SK-N-SH treated with all-trans-retinoic acid at 6 μM for 48 hours (cell line): Measurements from ENCODE around the gene NPTXR.

Experiments used
- ATAC-seq: fragments of 200-7000 bp; cut with Tn5 transposase; 3 replicates; pipeline ENCODE4 v1.9.1; 2020; ENCODE audit warnings: mild to moderate bottlenecking, moderate library complexity
- ARNTL ChIP-seq: fragments of 450-650 bp; formaldehyde crosslinking; IDR thresholded peaks from 2 replicates; pipeline ENCODE4 v1.5.0; 2020; ENCODE audit warnings: low read depth, mild to moderate bottlenecking, moderate library complexity, borderline replicate concordance
- BACH2 ChIP-seq: fragments of 250-450 bp; sonication (Bioruptor Pico); IDR thresholded peaks from 2 replicates; pipeline ENCODE4 v1.9.0; 2021; ENCODE audit warnings: mild to moderate bottlenecking, borderline replicate concordance
- CSDC2 ChIP-seq: fragments of 250-450 bp; sonication (Bioruptor Pico); IDR thresholded peaks from 2 replicates; pipeline ENCODE4 v1.5.0; 2020; ENCODE audit warnings: mild to moderate bottlenecking, moderate library complexity
- GLIS3 ChIP-seq: fragments of 250-450 bp; sonication (Bioruptor Pico); IDR thresholded peaks from 2 replicates; pipeline ENCODE4 v1.5.0; 2020; ENCODE audit warnings: mild to moderate bottlenecking, moderate library complexity
- ISL1 ChIP-seq: fragments of 250-450 bp; sonication (Bioruptor Pico); IDR thresholded peaks from 2 replicates; pipeline ENCODE4 v2.1.2; 2022; ENCODE audit warnings: mild to moderate bottlenecking, moderate library complexity
- OSR1 ChIP-seq: fragments of 250-450 bp; sonication (Bioruptor Pico); IDR thresholded peaks from 2 replicates; pipeline ENCODE4 v1.8.0; 2022; ENCODE audit warnings: moderate library complexity, mild to moderate bottlenecking, inconsistent platforms
- PPARA ChIP-seq: fragments of 250-450 bp; sonication (Bioruptor Pico); IDR thresholded peaks from 2 replicates; pipeline ENCODE4 v1.5.0; 2020; ENCODE audit warnings: mild to moderate bottlenecking, borderline replicate concordance
- RARB ChIP-seq: fragments of 250-450 bp; sonication (Bioruptor Pico); IDR thresholded peaks from 2 replicates; pipeline ENCODE4 v1.8.0; 2021; ENCODE audit warnings: mild to moderate bottlenecking, moderate library complexity
- TCF4 ChIP-seq: fragments of 250-450 bp; sonication (Bioruptor Pico); IDR thresholded peaks from 2 replicates; pipeline ENCODE4 v1.8.0; 2021; ENCODE audit warnings: mild to moderate bottlenecking, moderate library complexity, borderline replicate concordance
- TOX ChIP-seq: fragments of 250-450 bp; sonication (Bioruptor Pico); IDR thresholded peaks from 2 replicates; pipeline ENCODE4 v1.8.0; 2021; ENCODE audit warnings: mild to moderate bottlenecking, moderate library complexity, borderline replicate concordance
- ZC3H10 ChIP-seq: fragments of 250-450 bp; sonication (Bioruptor Pico); IDR thresholded peaks from 2 replicates; pipeline ENCODE4 v1.5.1; 2021; ENCODE audit warnings: mild to moderate bottlenecking, moderate library complexity
- ZFP3 ChIP-seq: fragments of 250-450 bp; sonication (Bioruptor Pico); IDR thresholded peaks from 2 replicates; pipeline ENCODE4 v1.5.0; 2020; ENCODE audit warnings: mild to moderate bottlenecking, moderate library complexity
- ZFP30 ChIP-seq: fragments of 450-650 bp; formaldehyde crosslinking; IDR thresholded peaks from 2 replicates; pipeline ENCODE4 v1.5.0; 2022; ENCODE audit warnings: mild to moderate bottlenecking, moderate library complexity
- ZNF70 ChIP-seq: fragments of 450-650 bp; formaldehyde crosslinking; IDR thresholded peaks from 2 replicates; pipeline ENCODE4 v1.5.0; 2020; ENCODE audit warnings: mild to moderate bottlenecking, moderate library complexity
- ZNF8 ChIP-seq: fragments of 450-650 bp; formaldehyde crosslinking; IDR thresholded peaks from 2 replicates; pipeline ENCODE4 v1.5.0; 2020; ENCODE audit warnings: mild to moderate bottlenecking, moderate library complexity
- TF ChIP-seq, protein P1 (sequence below): fragments of 250-450 bp; sonication (Bioruptor Pico); IDR thresholded peaks from 2 replicates; pipeline ENCODE4 v1.5.1; 2020; ENCODE audit warnings: low read depth, mild to moderate bottlenecking, moderate library complexity
- TF ChIP-seq, protein P2 (sequence below): fragments of 250-450 bp; sonication (Bioruptor Pico); IDR thresholded peaks from 2 replicates; pipeline ENCODE4 v1.8.0; 2020; ENCODE audit warnings: mild to moderate bottlenecking, moderate library complexity, borderline replicate concordance
- TF ChIP-seq, protein P3 (sequence below): fragments of 250-450 bp; sonication (Bioruptor Pico); IDR thresholded peaks from 2 replicates; pipeline ENCODE4 v1.8.0; 2021; ENCODE audit warnings: low read depth, mild to moderate bottlenecking, moderate library complexity, borderline replicate concordance
- TF ChIP-seq, protein P4 (sequence below): fragments of 250-450 bp; sonication (Bioruptor Pico); IDR thresholded peaks from 2 replicates; pipeline ENCODE4 v1.5.0; 2020; ENCODE audit warnings: mild to moderate bottlenecking, moderate library complexity
- TF ChIP-seq, protein P5 (sequence below): fragments of 250-450 bp; sonication (Bioruptor Pico); IDR thresholded peaks from 2 replicates; pipeline ENCODE4 v1.5.1; 2021; ENCODE audit warnings: mild to moderate bottlenecking, moderate library complexity

Gene NPTXR

DNA sequence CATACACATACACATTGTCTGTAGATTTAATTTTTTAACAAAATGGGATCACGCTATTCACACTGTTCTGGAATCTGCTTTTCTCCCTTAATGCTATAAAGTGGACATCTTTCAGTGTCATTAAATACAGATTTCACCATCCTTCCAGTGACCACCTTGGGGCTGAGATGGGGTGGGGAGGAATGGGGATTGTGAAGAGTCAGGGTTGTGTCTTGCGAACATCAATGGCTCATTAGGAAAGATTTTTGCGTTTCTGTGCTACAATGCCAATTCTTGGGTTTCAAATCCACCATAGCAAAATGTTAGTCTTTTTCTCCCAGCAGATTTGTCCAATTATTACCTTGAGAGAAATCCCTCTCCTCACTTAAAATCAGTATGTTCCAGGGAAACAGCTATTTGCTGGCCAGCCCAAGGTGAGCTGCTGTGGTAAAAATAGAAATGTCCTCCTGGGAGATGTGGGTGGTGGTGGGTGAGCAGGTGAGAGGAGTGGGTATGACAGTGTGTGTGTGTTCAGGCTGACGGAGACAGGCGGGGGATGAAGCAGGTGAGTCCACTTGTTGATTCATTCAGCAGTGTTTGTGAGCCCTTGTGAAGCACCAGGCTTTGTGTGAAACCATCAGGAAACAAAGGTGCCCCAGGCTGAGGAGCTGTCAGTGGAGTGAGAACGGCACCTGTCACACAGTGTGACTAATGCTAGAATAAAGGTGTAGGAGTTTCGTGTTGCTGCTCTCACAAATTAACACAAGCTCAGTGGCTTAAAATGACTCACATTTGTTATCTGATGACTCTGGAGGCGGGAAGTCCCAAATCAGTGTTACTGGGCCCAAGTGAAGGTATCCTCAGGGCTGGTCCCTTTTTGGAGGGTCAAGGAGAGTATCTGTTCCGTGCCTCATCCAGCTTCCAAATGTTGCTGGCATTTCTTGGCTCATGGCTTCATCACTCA, 29.9 kb upstream of the NPTXR start:
- no peak for ATAC-seq
- TF ChIP-seq GLIS3 (CRISPR knock-in tag) (no peak), RARB (CRISPR knock-in tag) (no peak), ZFP30 (CRISPR knock-in tag) (no peak), OSR1 (no peak), TCF4 (CRISPR knock-in tag) (no peak), ISL1 (CRISPR knock-in tag) (no peak), ZNF70 (CRISPR knock-in tag) (no peak), TOX (CRISPR knock-in tag) (no peak), PPARA (CRISPR knock-in tag) (no peak), ZNF8 (CRISPR knock-in tag) (no peak), BACH2 (CRISPR knock-in tag) (no peak), ARNTL (CRISPR knock-in tag) (no peak)
- TF ChIP-seq, protein P1, sequence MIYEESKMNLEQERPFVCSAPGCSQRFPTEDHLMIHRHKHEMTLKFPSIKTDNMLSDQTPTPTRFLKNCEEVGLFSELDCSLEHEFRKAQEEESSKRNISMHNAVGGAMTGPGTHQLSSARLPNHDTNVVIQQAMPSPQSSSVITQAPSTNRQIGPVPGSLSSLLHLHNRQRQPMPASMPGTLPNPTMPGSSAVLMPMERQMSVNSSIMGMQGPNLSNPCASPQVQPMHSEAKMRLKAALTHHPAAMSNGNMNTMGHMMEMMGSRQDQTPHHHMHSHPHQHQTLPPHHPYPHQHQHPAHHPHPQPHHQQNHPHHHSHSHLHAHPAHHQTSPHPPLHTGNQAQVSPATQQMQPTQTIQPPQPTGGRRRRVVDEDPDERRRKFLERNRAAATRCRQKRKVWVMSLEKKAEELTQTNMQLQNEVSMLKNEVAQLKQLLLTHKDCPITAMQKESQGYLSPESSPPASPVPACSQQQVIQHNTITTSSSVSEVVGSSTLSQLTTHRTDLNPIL (CRISPR knock-in tag): no peak
- TF ChIP-seq, protein P2, sequence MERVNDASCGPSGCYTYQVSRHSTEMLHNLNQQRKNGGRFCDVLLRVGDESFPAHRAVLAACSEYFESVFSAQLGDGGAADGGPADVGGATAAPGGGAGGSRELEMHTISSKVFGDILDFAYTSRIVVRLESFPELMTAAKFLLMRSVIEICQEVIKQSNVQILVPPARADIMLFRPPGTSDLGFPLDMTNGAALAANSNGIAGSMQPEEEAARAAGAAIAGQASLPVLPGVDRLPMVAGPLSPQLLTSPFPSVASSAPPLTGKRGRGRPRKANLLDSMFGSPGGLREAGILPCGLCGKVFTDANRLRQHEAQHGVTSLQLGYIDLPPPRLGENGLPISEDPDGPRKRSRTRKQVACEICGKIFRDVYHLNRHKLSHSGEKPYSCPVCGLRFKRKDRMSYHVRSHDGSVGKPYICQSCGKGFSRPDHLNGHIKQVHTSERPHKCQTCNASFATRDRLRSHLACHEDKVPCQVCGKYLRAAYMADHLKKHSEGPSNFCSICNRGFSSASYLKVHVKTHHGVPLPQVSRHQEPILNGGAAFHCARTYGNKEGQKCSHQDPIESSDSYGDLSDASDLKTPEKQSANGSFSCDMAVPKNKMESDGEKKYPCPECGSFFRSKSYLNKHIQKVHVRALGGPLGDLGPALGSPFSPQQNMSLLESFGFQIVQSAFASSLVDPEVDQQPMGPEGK (CRISPR knock-in tag): no peak
- TF ChIP-seq, protein P3, sequence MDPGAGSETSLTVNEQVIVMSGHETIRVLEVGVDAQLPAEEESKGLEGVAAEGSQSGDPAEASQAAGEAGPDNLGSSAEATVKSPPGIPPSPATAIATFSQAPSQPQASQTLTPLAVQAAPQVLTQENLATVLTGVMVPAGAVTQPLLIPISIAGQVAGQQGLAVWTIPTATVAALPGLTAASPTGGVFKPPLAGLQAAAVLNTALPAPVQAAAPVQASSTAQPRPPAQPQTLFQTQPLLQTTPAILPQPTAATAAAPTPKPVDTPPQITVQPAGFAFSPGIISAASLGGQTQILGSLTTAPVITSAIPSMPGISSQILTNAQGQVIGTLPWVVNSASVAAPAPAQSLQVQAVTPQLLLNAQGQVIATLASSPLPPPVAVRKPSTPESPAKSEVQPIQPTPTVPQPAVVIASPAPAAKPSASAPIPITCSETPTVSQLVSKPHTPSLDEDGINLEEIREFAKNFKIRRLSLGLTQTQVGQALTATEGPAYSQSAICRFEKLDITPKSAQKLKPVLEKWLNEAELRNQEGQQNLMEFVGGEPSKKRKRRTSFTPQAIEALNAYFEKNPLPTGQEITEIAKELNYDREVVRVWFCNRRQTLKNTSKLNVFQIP (CRISPR knock-in tag): no peak
- TF ChIP-seq, protein P4, sequence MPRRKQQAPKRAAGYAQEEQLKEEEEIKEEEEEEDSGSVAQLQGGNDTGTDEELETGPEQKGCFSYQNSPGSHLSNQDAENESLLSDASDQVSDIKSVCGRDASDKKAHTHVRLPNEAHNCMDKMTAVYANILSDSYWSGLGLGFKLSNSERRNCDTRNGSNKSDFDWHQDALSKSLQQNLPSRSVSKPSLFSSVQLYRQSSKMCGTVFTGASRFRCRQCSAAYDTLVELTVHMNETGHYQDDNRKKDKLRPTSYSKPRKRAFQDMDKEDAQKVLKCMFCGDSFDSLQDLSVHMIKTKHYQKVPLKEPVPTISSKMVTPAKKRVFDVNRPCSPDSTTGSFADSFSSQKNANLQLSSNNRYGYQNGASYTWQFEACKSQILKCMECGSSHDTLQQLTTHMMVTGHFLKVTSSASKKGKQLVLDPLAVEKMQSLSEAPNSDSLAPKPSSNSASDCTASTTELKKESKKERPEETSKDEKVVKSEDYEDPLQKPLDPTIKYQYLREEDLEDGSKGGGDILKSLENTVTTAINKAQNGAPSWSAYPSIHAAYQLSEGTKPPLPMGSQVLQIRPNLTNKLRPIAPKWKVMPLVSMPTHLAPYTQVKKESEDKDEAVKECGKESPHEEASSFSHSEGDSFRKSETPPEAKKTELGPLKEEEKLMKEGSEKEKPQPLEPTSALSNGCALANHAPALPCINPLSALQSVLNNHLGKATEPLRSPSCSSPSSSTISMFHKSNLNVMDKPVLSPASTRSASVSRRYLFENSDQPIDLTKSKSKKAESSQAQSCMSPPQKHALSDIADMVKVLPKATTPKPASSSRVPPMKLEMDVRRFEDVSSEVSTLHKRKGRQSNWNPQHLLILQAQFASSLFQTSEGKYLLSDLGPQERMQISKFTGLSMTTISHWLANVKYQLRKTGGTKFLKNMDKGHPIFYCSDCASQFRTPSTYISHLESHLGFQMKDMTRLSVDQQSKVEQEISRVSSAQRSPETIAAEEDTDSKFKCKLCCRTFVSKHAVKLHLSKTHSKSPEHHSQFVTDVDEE (CRISPR knock-in tag): no peak
- TF ChIP-seq, protein P5, sequence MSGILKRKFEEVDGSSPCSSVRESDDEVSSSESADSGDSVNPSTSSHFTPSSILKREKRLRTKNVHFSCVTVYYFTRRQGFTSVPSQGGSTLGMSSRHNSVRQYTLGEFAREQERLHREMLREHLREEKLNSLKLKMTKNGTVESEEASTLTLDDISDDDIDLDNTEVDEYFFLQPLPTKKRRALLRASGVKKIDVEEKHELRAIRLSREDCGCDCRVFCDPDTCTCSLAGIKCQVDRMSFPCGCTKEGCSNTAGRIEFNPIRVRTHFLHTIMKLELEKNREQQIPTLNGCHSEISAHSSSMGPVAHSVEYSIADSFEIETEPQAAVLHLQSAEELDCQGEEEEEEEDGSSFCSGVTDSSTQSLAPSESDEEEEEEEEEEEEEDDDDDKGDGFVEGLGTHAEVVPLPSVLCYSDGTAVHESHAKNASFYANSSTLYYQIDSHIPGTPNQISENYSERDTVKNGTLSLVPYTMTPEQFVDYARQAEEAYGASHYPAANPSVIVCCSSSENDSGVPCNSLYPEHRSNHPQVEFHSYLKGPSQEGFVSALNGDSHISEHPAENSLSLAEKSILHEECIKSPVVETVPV: no peak

DNA sequence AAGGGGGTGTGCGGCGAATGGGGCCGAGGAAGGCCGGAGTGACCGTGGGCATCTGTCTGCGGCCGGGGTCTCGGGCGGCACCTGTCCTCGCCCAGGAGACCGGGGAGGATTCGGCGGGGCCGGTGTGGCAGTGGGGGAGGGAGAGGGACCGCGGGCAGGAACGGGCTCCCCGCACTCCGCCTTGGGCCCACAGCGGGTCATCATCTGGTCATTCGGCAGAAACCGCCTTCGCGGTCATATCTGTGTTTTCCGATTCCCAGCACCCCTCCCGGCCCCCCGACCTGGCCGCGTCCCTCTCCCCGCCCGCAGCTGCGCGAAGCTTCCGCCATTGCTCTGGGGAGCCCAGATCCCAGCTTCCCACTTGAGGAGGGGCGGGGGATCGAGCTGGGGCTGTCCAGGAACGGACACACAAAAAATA, 29.0 kb upstream of the NPTXR start:
- TF ChIP-seq, protein P4 (CRISPR knock-in tag): no peak
- TF ChIP-seq ARNTL (CRISPR knock-in tag) (no peak), ZFP3 (CRISPR knock-in tag) (no peak), CSDC2 (no peak), ZFP30 (CRISPR knock-in tag) (no peak), ZNF70 (CRISPR knock-in tag) (no peak), ISL1 (CRISPR knock-in tag) (no peak), PPARA (CRISPR knock-in tag) (no peak), TCF4 (CRISPR knock-in tag) (no peak), ZNF8 (CRISPR knock-in tag) (no peak), ZC3H10 (CRISPR knock-in tag) (no peak)
- TF ChIP-seq, protein P5: no peak
- TF ChIP-seq, protein P3 (CRISPR knock-in tag): no peak
- ATAC-seq: peak; percentile 54
